HG03159 (cell line): Measurements from ENCODE around the gene GMDS.

ENCODE experiments used
- ATAC-seq: cut with Tn5 transposase; IDR thresholded peaks from one replicate; pipeline ENCODE4 v1.9.1; 2021; ENCODE audit warnings: mild to moderate bottlenecking, moderate library complexity; ENCODE audit not compliant: unreplicated experiment

The GMDS gene

DNA sequence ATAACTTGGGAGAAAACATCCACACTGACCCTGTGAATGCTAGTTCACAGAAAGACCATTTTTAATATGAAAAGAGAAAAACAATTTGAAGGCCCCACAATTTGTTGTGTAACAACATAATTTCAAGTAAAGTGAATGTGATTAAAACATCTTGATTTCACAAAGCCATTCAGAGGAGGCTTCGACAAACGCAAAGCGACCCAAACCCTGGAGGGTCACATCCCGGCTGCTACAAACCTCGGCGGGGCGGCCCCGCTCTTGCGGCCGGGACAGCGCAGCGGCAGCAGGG, 621.7 kb downstream of the GMDS start:
- no peak for ATAC-seq

DNA sequence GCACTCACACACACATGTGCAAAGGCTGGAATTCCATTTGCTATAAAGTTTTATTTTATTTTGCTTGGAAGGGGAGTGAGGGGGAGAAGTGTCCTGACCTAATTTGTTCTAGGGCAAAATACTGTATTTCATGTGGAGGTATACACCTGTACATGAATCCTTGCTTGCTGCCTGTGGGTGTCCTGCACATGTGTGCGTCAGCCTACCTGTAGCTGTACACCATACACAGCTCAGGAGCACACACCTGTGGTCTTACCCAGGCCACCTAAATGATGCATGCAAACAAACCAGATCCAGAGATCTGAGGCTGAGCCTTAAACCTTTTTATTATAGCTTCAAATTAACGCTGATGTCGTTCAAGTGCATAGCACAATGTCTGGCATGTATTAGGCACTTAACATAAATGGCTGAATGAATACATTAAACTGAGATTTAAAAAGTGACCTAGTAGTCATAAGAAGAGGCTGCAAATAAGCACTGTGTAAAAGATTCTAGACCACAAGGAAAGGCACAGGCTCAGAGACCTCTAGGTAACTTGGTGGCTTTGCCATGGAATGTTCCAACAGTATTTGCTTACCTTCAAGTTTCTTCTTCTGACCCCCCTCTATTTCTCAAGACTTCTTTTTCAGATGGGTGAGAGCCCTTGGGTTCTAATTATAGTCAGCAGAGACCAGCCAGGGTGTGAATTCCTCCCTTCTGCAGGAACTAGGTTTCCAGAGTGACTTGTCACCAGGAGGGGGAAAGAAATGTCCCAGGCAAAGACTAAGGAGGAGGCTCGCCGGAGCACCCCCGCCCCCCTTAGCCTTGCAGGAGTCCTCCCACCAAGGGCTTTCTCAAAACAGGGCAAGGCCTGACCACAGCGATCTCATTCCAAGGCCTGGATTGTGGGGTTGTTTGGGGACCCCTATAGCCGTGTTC, 622.3 kb downstream of the GMDS start:
- ATAC-seq = no peak

DNA sequence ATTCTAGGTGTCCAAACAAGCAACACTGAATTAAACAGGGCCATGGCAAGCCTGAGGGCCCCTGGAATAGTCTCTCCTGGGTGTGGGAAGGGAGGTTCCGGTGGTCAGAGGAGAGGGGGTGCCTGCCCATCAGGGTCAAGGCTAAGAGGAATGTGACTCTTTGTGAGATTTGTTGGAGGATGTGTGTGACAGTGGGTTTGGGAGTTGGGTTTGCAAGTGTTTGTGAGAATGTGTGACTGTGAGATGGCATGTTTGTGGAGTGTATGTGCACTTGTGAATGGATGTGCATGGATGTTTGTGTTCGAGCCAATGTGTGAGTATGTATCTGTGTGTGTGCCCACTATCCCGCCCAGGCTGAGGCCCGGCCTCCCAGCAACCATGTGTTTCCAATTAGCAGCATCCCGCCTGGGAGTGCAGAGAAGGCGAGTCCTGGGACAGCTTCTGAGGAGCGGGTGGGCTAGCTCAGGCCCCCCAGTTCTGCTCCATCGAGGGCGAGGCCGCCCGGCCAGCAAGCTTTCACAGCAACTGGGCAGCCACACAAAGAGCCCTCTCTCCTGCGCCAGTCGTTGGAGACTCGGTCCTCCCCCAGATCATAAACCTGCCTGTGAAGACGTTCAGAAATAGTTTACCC, 623.1 kb downstream of the GMDS start:
- no peak for ATAC-seq

DNA sequence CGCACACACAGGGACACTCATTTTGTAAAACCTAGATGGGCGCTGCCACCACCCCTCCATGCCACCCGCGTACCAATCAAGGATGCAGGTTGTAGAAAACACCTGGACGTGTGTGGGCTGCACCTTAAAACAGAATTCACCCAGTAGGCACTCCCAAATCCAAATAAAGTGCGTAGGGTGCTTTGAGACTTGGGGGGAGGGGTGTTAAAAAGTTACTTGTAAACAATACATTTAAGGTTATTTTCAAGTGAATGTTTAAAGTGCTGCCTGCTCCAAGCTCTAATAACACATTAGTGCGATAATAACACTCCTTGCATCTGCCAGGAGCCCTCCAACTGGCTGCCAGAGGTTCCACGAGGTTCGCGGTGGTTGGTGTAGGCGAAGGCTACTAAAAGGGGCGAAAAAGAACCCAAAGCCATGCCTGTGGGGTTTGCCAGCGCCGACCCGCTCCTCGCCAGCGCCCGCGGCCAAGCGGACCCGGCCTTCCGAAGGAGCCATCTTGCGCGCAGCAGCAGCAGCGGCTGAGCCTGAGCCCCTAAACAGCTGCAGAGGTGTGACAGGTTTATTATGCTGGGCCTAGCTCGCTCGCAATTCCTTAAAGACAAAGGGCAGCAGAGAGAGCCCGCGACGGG, 624.2 kb downstream of the GMDS start:
- no peak for ATAC-seq

DNA sequence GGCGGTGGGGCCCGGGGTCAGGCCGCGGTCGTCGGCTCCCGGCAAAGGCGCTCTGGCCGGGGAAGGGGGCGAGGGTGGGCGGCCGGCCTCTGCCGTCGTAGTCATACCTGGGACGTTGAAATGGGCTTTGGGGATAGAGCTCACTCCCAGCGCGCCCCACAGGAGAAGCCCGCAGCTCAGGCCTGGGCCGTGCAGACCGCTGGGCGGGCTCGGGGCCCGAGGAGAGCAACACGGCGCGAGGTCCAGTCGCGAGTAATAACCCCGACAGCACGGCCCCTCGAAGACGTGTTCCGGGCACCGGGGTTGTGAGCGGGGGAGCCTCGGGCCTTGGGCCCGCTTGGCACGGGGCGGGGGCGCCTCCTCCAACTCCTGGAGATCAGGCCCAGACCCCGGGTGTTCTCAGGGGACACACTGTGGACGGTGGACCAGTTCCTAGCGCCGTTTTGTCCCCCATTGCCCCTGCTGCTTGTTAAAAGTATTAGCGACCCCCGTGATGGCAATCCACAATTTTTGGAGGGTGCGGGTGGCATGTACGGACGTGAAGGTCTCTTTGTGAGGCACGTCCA, 624.8 kb downstream of the GMDS start:
- no peak for ATAC-seq

DNA sequence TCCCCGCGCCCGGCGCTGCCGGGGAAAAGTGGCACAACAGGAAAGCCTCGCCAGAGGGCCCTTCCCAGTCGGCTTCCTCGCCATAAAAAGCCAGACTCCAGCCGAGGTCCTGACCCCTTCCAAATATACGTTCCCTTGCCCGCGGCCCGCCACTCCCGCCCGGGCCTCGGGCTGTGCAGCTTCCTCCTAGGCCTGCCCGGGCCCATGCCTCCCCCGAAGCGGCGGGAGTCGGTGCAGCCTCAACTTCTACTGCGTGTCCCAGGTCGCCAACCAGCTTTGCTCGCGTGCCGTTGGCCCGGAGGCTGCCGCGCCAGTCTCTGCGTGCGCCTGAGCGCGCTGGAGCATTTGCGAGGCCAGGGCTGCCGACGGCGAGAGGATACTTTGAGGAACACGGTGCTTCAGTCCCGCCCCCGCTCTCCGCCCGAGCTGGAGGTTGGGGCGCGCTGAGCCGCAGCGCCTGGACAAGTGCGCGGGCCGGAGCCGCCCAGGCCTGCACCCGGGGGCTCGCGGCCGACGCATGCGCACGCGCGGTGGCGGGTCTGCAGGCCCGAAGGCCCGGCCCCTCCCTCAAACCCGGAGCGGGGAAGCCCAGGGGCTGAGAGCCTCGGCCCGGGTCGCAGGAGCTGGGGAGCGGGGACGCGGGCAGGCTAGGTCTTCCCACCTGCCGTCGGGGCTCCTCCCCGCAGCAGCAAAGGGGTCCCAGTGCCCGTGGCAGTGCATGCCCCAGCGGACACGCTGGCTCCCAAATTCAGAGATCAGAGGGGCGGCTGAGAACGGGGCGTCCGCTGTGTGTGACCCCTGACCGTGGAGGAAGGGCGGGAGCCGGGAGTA, 625.5 kb downstream of the GMDS start:
- no peak for ATAC-seq

DNA sequence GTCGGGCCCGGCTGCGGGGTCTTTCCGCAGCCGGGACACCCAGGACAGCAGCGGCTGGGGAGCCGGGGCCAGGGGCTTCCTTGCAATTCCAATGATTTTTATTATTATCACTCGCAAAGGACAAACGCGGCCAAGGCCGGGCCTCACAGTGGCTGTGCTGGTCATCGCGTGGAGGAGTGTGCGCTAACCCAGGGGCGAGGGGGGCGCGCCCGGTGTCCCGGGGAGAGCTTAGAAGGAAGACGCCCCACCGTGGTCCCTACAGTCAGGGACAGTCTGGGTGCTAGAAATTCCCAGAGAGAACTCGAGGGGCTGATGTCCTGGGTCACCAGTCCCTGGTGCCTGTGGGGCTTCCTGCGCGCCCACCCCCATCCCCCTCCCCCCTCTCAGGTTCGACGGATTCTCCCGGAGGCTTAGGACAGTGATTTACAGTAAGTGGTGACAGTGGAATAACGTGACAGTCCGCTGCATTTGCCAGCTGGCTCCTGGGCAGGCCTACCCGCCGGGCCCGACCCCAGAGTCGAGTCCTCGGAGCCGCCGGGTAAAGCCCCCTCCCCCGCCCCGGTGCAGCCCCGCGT, 626.2 kb downstream of the GMDS start:
- ATAC-seq = no peak

DNA sequence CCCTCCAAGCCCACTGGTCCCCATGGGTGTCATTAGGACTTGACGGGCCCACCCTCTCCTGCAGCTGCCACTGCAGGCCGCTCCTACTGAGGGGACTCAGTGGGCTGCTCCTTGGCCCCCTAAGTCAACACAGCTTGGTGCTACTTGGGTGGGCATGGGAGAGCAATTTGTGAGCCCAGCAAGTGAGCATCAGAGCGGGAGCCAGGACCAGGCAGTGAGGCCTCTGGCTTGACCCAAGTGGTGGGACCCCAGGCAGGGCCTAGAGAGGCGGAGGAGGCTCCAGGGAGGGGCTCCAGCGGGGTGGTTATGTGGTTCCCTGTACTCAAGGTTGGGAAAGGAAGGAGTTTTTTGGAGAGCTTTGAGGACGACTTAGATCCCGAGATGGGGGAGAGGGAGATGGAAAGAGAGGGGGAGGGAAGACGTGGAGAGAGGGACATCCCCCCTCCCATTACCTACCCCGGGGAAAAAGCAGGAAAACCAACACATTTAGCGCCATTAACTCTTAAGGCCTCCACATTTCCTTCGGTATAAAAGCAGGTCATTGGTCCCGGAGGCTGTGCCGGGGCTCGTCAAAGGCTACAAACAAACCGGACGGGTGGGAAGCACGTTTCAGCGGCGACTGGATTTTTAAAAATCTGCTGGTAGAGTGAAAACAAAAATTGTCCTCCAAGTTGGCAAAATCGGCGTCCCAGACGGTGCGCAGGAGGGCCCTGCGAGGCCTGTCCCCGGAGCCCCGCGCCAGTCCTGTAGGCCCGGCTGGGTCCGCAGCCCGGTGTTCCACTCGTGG, 626.9 kb downstream of the GMDS start:
- no peak for ATAC-seq

DNA sequence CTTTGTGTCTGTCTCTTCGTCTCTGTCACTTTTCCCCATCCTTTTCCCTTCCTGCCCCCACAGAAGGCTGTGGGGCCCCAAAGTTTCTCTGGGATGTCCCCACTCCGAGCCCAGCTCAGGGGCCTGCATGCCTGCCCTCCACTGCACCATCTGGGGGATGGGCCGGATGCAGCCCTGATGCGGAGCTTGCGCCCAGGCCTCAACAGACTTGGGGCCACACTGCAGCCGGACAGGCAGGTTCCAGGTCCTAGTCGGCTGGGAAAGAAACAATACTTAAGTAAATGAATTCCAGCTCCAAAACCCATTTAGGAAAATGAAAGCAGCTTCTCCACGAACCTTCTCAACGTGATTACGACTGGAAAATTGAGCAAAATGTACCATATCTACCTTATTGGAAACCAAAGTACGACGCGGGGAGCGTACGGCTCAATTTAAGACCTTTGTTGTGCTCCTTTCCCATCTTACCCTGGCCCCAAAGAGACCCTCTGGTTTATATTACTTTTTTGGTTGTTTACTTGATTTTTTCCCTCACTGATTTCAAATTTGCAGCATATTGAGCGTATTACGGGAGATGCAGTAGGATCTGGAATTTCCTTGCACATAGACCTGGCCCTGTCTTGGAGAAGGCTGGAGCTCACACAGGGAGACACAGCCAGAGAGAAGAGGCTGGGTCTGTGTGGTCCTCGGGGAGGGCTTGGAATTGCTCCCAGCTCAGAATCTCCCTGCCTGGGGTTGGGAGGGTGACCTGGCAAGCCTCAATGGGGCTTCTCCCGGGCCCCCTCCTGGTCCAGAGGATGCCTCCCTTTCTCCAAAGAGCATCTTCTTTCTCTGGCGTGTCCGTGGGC, 627.7 kb downstream of the GMDS start:
- no peak for ATAC-seq

DNA sequence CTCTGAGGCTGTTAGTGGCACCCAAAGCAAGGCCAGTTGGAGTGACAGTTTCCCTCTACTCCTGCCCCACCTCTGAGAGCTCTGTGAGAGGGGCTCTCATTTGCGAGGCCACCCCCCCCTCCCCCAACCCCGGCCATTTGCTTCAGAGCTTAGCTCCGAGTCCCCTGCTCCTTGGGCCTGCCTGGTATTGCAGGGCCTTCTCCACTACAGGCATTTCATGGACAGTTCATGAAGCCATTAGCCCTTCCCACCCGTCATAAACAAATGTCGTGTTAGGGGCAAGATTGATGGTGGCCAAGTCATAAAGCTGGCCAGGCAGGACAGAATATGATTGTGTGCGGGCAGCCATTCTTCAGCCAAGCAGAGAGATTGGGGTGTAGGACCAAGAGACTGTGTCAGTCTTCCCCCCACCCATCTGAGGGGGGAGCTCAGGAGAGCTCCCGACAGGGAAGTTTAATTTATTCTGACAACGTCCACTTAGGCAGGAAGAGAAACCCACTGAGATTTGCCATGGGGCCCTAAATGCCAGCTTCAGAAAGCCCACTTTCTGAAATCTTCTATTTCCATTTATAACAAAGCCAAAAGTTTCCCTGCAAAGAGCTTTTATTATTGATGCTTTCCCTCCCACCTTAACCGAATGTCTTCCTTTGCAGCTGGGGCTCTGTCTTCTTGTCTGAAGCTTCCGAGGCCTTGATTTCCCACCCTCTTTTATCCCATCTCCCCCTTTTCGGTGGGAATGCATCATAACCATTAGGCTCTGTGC, 628.5 kb downstream of the GMDS start:
- ATAC-seq = no peak

DNA sequence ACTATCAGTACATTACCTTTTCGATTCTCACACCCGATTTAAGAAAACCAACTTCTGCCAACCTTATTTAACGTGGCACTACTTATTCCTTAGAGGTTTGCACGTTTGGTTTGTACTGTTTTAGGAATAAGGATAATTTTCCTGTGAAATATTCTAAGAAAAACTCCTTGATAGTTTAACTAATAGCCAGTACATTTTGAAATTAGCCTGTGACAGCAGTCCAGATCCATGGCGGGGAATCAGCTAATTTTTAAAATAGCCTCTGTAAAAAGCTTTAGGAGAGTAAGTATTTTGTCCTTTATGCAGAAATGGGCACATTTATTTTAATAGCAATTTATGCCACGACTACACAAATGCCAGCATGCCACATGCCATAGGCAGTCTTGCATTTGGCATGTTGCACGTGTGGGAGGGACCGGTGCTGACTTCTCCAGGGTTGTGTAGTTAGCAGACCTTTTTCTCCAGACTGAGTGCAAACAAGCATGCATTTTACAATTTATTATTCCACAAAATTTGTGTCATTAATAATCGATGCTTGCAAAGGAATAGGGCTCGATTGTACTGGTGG, 629.5 kb downstream of the GMDS start:
- no peak for ATAC-seq

DNA sequence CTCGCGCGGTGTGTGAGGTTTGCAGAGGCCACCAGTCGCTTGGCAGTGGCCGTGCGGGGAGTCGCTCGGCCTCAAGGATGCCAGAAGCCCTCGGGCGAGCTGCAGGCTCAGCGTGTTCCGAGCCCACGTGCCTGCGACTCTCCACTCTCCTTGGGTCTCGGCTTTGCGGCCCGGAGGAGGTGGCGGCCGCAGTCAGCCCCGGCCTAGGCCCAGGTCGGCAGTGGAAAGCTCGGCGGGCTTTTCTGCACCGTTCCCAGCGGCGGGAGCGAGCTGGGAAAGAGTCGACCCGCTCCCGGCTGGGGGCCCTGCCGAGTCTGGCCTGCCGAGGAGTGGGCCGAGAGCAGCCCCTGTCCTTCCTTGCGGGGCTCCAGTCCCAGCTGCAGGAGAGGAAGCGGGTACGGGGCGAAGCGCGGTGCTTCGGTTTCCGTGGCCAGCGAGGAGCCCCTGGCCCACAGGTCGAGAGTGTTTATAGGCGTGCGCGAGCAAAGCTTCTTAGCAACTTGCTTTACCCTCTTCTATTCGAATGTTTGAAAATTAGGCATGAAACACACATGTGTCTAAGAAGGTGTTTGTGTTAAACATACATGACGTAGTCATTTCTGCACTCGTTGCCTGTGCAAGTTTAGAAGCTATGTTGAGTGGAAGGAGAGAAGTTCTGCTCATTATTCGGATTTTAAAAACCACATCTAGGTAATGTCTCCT, 630.1 kb downstream of the GMDS start:
- no peak for ATAC-seq

DNA sequence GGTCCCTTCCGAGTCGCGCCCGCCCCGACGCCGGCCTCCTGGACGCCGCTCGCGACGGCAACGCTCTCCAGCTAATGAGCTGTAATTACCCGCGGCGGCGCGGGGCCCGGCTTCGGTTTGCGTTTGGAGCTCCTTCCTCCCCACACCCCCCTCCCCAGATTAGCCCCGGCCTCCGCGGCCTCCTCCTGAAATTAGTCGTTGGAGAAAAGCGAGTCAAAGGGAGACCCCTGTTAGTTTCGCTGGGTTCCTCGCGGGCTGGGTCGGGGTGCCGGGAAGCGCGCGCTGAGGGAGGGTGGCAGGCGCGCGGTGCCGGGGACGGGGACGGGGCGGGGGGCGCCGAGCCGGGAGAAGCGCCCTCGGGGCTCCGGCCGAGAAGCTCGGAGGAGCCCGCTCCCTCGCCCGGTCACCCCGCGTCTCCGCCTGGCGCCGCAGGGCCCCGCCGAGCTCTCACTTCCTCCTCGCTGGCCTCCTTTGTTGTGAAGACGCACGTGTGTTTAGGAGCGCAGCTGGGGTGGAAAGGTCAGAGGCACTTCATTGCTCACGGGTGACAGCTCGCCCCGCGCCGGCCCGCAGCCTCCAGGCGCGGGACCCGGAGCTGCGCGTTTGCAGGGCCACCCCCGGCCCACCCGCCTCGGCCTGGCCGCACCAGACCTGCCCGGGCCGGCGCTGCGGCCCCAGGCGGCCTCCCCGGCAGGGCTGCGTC, 630.8 kb downstream of the GMDS start:
- no peak for ATAC-seq

DNA sequence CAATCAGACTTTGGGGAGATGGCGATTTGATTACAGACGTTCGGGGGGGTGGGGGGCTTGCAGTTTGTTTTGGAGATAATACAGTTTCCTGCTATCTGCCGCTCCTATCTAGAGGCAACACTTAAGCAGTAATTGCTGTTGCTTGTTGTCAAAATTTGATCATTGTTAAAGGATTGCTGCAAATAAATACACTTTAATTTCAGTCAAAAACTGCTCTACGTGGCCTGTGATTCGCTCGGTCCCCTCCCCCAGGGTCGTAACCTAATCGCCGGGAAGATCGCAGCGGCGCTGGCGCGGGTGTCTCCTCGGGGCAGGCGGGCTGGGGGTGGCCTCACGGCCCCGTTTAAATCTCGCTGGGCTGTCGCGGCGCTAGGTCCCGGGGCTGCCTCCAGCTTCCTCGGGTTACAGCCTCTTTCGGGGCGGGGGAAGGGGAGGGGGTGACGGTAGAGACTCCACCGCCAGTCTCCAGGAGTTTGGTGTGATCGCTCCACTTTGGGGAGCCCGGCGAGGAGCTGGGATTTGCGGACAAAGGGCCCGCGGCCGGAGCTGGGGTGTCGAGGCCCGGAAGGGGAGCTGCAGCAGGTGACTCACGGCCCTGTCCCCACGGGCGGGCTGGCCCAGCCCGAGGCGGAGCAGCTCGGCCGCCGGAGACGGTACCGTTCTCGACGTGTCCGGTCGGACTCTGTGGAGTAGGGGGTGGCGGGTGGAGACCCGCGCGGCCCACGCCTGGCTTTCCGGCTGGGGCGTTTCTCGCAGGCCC, 631.5 kb downstream of the GMDS start:
- ATAC-seq = no peak

DNA sequence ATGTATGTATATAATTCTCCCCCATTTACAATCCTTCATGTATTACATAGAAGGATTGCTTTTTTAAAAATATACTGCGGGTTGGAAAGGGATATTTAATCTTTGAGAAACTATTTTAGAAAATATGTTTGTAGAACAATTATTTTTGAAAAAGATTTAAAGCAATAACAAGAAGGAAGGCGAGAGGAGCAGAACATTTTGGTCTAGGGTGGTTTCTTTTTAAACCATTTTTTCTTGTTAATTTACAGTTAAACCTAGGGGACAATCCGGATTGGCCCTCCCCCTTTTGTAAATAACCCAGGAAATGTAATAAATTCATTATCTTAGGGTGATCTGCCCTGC, 632.1 kb downstream of the GMDS start:
- ATAC-seq = no peak

DNA sequence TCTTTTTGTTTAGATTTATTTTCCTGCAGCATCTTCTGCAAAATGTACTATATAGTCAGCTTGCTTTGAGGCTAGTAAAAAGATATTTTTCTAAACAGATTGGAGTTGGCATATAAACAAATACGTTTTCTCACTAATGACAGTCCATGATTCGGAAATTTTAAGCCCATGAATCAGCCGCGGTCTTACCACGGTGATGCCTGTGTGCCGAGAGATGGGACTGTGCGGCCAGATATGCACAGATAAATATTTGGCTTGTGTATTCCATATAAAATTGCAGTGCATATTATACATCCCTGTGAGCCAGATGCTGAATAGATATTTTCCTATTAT, 632.5 kb downstream of the GMDS start:
- no peak for ATAC-seq
